ENCODE data around the gene ATP5MC2. TPM values are rescaled to one million over a fixed set of nuclear protein-coding genes. Genes with fewer than 3 reads are reported as not detected.

Gene ATP5MC2
- total RNA-seq, 1 donor from 2014 or later: 283 TPM

- Mint-ChIP-seq H3K4me1 (ENCODE audit: low read depth, unreplicated experiment) (peaks cover 4% of the 10 kb centered on the region), H3K36me3 (ENCODE audit: unreplicated experiment) (peaks cover 34% of the 10 kb centered on the region), H3K9me3 (ENCODE audit: unreplicated experiment) (peaks cover 6% of the 10 kb centered on the region), H3K27ac (ENCODE audit: unreplicated experiment) (no peak overlapping the region), H3K27me3 (ENCODE audit: unreplicated experiment) (peaks cover 4% of the 10 kb centered on the region), H3K4me3 (ENCODE audit: unreplicated experiment) (no peak overlapping the region)
- TF ChIP-seq CTCF (IDR thresholded peaks at IDR 0.05; ENCODE audit: partially characterized antibody, unreplicated experiment): no peak
- DNase-seq: no peak
Measured at GRCh38 chr12:53717319-53717718, 41.4 kb upstream of the ATP5MC2 start.

GRCh38 chr12:53714004-53714403, 38.1 kb upstream of the ATP5MC2 start:
- peaks cover 8% of the 10 kb centered on the region for H3K27me3 Mint-ChIP-seq (ENCODE audit: unreplicated experiment)
- peaks cover 6% of the 10 kb centered on the region for H3K9me3 Mint-ChIP-seq (ENCODE audit: unreplicated experiment)
- no peak for TF ChIP-seq CTCF (IDR thresholded peaks at IDR 0.05; ENCODE audit: partially characterized antibody, unreplicated experiment)
- no peak for DNase-seq
- peaks cover 11% of the 10 kb centered on the region for H3K4me1 Mint-ChIP-seq (ENCODE audit: low read depth, unreplicated experiment)
- no peak overlapping the region for H3K27ac Mint-ChIP-seq (ENCODE audit: unreplicated experiment)
- peaks cover 25% of the 10 kb centered on the region for H3K36me3 Mint-ChIP-seq (ENCODE audit: unreplicated experiment)
- H3K4me3 Mint-ChIP-seq (ENCODE audit: unreplicated experiment): no peak overlapping the region

GRCh38 chr12:53713516-53713915, 37.6 kb upstream of the ATP5MC2 start:
- TF ChIP-seq CTCF (IDR thresholded peaks at IDR 0.05; ENCODE audit: partially characterized antibody, unreplicated experiment): no peak
- H3K4me1 Mint-ChIP-seq (ENCODE audit: low read depth, unreplicated experiment): peaks cover 11% of the 10 kb centered on the region
- no peak overlapping the region for H3K27ac Mint-ChIP-seq (ENCODE audit: unreplicated experiment)
- H3K9me3 Mint-ChIP-seq (ENCODE audit: unreplicated experiment): peaks cover 6% of the 10 kb centered on the region
- peaks cover 25% of the 10 kb centered on the region for H3K36me3 Mint-ChIP-seq (ENCODE audit: unreplicated experiment)
- no peak overlapping the region for H3K4me3 Mint-ChIP-seq (ENCODE audit: unreplicated experiment)
- peaks cover 10% of the 10 kb centered on the region for H3K27me3 Mint-ChIP-seq (ENCODE audit: unreplicated experiment)
- DNase-seq: no peak

- Mint-ChIP-seq H3K9me3 (ENCODE audit: unreplicated experiment) (peaks cover 6% of the 10 kb centered on the region), H3K27me3 (ENCODE audit: unreplicated experiment) (peaks cover 10% of the 10 kb centered on the region), H3K4me1 (ENCODE audit: low read depth, unreplicated experiment) (peaks cover 11% of the 10 kb centered on the region), H3K27ac (ENCODE audit: unreplicated experiment) (no peak overlapping the region), H3K36me3 (ENCODE audit: unreplicated experiment) (peaks cover 20% of the 10 kb centered on the region), H3K4me3 (ENCODE audit: unreplicated experiment) (peak overlapping the region; percentile 67)
- peak; percentile 47 for DNase-seq
- TF ChIP-seq CTCF (IDR thresholded peaks at IDR 0.05; ENCODE audit: partially characterized antibody, unreplicated experiment): no peak
Measured at GRCh38 chr12:53712059-53712643, 36.3 kb upstream of the ATP5MC2 start.

GRCh38 chr12:53710091-53710490, 34.2 kb upstream of the ATP5MC2 start:
- no peak overlapping the region for H3K4me3 Mint-ChIP-seq (ENCODE audit: unreplicated experiment)
- peaks cover 11% of the 10 kb centered on the region for H3K36me3 Mint-ChIP-seq (ENCODE audit: unreplicated experiment)
- H3K9me3 Mint-ChIP-seq (ENCODE audit: unreplicated experiment): peaks cover 2% of the 10 kb centered on the region
- DNase-seq: no peak
- peaks cover 16% of the 10 kb centered on the region for H3K27me3 Mint-ChIP-seq (ENCODE audit: unreplicated experiment)
- H3K27ac Mint-ChIP-seq (ENCODE audit: unreplicated experiment): peak overlapping the region; percentile 20
- H3K4me1 Mint-ChIP-seq (ENCODE audit: low read depth, unreplicated experiment): peaks cover 11% of the 10 kb centered on the region
- TF ChIP-seq CTCF (IDR thresholded peaks at IDR 0.05; ENCODE audit: partially characterized antibody, unreplicated experiment): no peak
